K562 (cell line): ENCODE results near the gene TUBB1. TPM values are rescaled to one million over a fixed set of nuclear protein-coding genes. Genes with fewer than 3 reads are reported as not detected.
A peak's percentile ranks its signal among the peaks of the same experiment; 100 is the strongest.

Source experiments
- ARHGAP35 ChIP-seq: fragments of 450-650 bp; IDR thresholded peaks from 2 replicates; pipeline ENCODE4 v1.6.1; 2018; ENCODE audit not compliant: partially characterized antibody
- BCOR ChIP-seq: fragments of 450-650 bp; IDR thresholded peaks from 2 replicates; pipeline ENCODE4 v1.6.1; 2016
- CBX8 ChIP-seq: fragments of 200-600 bp; sonication (generic); IDR thresholded peaks from 2 replicates; pipeline ENCODE4 v1.6.1; 2012; ENCODE audit warnings: borderline replicate concordance, mixed run types, low read depth, mild to moderate bottlenecking, moderate library complexity, mixed read lengths, low read length, control low read depth, inconsistent platforms; ENCODE audit not compliant: poor library complexity, severe bottlenecking; ENCODE audit errors: extremely low read depth
- CREB5 ChIP-seq: fragments of 250-450 bp; sonication (Bioruptor Pico); IDR thresholded peaks from 2 replicates; pipeline ENCODE4 v1.5.0; 2020; ENCODE audit warnings: mild to moderate bottlenecking
- EP300 ChIP-seq: IDR thresholded peaks from 2 replicates; pipeline ENCODE4 v1.6.1; 2012; ENCODE audit warnings: low read length, improper control_type of control experiment
- ESRRA ChIP-seq: fragments of 450-650 bp; IDR thresholded peaks from 2 replicates; pipeline ENCODE4 v1.6.1; 2014; ENCODE audit warnings: low read depth, mild to moderate bottlenecking, moderate library complexity, borderline replicate concordance
- FOXK2 ChIP-seq, 2 experiments: fragments of 450-650 bp; IDR thresholded peaks in 1 of 2; conservative IDR thresholded peaks in 1 of 2; 2 replicates each; pipeline ENCODE4 v1.6.1; 2016; ENCODE audit warnings: low read depth in 2 of 2, mild to moderate bottlenecking in 1 of 2
- HOXB6 ChIP-seq: fragments of 250-450 bp; sonication (Bioruptor Pico); IDR thresholded peaks from 2 replicates; pipeline ENCODE4 v1.5.1; 2022; ENCODE audit warnings: mild to moderate bottlenecking, borderline replicate concordance
- KDM5B ChIP-seq: fragments of 200-600 bp; sonication (generic); IDR thresholded peaks from 2 replicates; pipeline ENCODE4 v1.6.1; 2012; ENCODE audit warnings: low read depth, mild to moderate bottlenecking, moderate library complexity, low read length, control low read depth, inconsistent platforms; ENCODE audit not compliant: insufficient replicate concordance
- MAFF ChIP-seq: IDR thresholded peaks from 2 replicates; pipeline ENCODE4 v1.6.1; 2012; ENCODE audit warnings: low read length, improper control_type of control experiment
- MTA3 ChIP-seq: fragments of 450-650 bp; formaldehyde crosslinking; IDR thresholded peaks from 2 replicates; pipeline ENCODE4 v1.6.1; 2017; ENCODE audit warnings: mild to moderate bottlenecking, borderline replicate concordance
- PHF21A ChIP-seq: fragments of 450-650 bp; IDR thresholded peaks from 2 replicates; pipeline ENCODE4 v1.6.1; 2017; ENCODE audit warnings: low read depth, borderline replicate concordance
- SMARCA4 ChIP-seq: fragments of 450-650 bp; IDR thresholded peaks from 2 replicates; pipeline ENCODE4 v1.6.1; 2016
- SMC3 ChIP-seq: conservative IDR thresholded peaks from 2 replicates; pipeline ENCODE4 v1.6.1; 2011; ENCODE audit warnings: low read depth, low read length, improper control_type of control experiment; ENCODE audit not compliant: insufficient read depth
- TBL1XR1 ChIP-seq, 2 experiments: IDR thresholded peaks; 2 replicates each; pipeline ENCODE4 v1.6.1; 2012; ENCODE audit warnings: improper control_type of control experiment in 2 of 2, low read length in 2 of 2, mild to moderate bottlenecking in 1 of 2
- TCF3 ChIP-seq: sonication (generic); formaldehyde crosslinking; IDR thresholded peaks from 2 replicates; pipeline ENCODE4 v1.4.0; 2020; ENCODE audit warnings: mild to moderate bottlenecking, missing genetic modification reagents
- TRIM25 ChIP-seq: fragments of 450-650 bp; IDR thresholded peaks from 2 replicates; pipeline ENCODE4 v1.7.0; 2016; ENCODE audit warnings: borderline replicate concordance
- U2AF2 ChIP-seq: fragments of 200-400 bp; formaldehyde crosslinking; optimal IDR thresholded peaks from 2 replicates; pipeline ENCODE3; 2017; ENCODE audit warnings: low read depth, mild to moderate bottlenecking, low read length
- ZBTB7A ChIP-seq: IDR thresholded peaks from 2 replicates; pipeline ENCODE4 v1.6.1; 2011; ENCODE audit warnings: low read depth, mild to moderate bottlenecking, low read length, moderate library complexity, borderline replicate concordance; ENCODE audit not compliant: control insufficient read depth
- ZBTB9 ChIP-seq: fragments of 450-650 bp; formaldehyde crosslinking; IDR thresholded peaks from 2 replicates; pipeline ENCODE4 v1.4.0; 2020; ENCODE audit warnings: mild to moderate bottlenecking, moderate library complexity
- ZC3H11A ChIP-seq: IDR thresholded peaks from 2 replicates; pipeline ENCODE4 v1.6.1; 2012; ENCODE audit warnings: low read depth, low read length, improper control_type of control experiment
- ZKSCAN3 ChIP-seq: fragments of 250-450 bp; sonication (Bioruptor Pico); IDR thresholded peaks from 2 replicates; pipeline ENCODE4 v1.4.0; 2020
- ZNF655 ChIP-seq: fragments of 250-450 bp; sonication (Bioruptor Pico); IDR thresholded peaks from 2 replicates; pipeline ENCODE4 v1.5.0; 2021
- ZNF785 ChIP-seq: fragments of 250-450 bp; sonication (Bioruptor Pico); IDR thresholded peaks from 2 replicates; pipeline ENCODE4 v1.4.0; 2020; ENCODE audit warnings: mild to moderate bottlenecking
- ZSCAN29 ChIP-seq: fragments of 450-650 bp; IDR thresholded peaks from 2 replicates; pipeline ENCODE4 v1.6.1; 2017
- polyA plus RNA-seq, 8 experiments: library from polyadenylated mRNA; depleted of rRNA in 4 of 8; stranded (reverse) in 5 of 8; unstranded in 3 of 8; fragments of >200 nt; fragmentation: Nextera tagmentation in 2 of 8; fragmentation: Illumina TruSeq in 1 of 8; extraction: Ambion mirVana in 2 of 8; extraction: Trizol in 1 of 8; gene quantifications; 2 replicates each; pipeline versions ENCODE4 v1.2.1 to v1.2.3, GENCODE V29; 2011 to 2014; ENCODE audit warnings: inconsistent platforms in 1 of 8, missing spikeins in 1 of 8
- total RNA-seq, 7 experiments: library from RNA; depleted of rRNA in 6 of 7; stranded (reverse); fragments of >200 nt in 6 of 7; fragmentation: Illumina TruSeq in 2 of 7; extraction: Trizol in 2 of 7; gene quantifications; 2 replicates each; pipeline versions ENCODE4 v1.2.1 to v1.2.3, GENCODE V29; 2011 to 2021; ENCODE audit warnings: low replicate concordance in 1 of 7

TUBB1 gene
- total and polyA plus RNA-seq, 9 of the 15 experiments (the other 6 are each of a cell fraction or from before 2014, with no cell fraction given): 1.5 to 3.9 (median 2.4) TPM

- TF ChIP-seq KDM5B (no peak), PHF21A (no peak), U2AF2 (no peak), BCOR (peak; percentile 62; the same call in 1 of the 2 replicates), ZC3H11A (no peak), CREB5 (CRISPR knock-in tag) (no peak), EP300 (peak; percentile 96), SMC3 (no peak), TCF3 (CRISPR knock-in tag) (peak; percentile 98), FOXK2 (conservative IDR thresholded peaks at IDR 0.05 in 1 of 2, IDR thresholded peaks at IDR 0.05 in 1 of 2; ENCODE audit: low read depth in 2 of 2) (peak in 1 of 2 experiments; percentile 21; a peak in 1 of 4 replicates), ARHGAP35 (no peak), TRIM25 (no peak), MAFF (peak; percentile 86), TBL1XR1 (IDR thresholded peaks at IDR 0.05; ENCODE audit: low read length in 2 of 2) (peak in 1 of 2 experiments; percentile 94; a peak in 3 of 4 replicates), HOXB6 (no peak), ZNF785 (CRISPR knock-in tag) (no peak), CBX8 (no peak), ESRRA (no peak), ZSCAN29 (no peak), MTA3 (peak; percentile 76), ZBTB9 (CRISPR knock-in tag) (peak; percentile 55; the same call in 1 of the 2 replicates), SMARCA4 (peak; percentile 99), ZKSCAN3 (CRISPR knock-in tag) (no peak), ZBTB7A (peak; percentile 57; the same call in 1 of the 2 replicates), ZNF655 (CRISPR knock-in tag) (no peak)
Measured at GRCh38 chr20:59020938-59021551, 1.8 kb downstream of the TUBB1 start (continued).
